T-helper 2 cell (primary cell): ENCODE measurements around the gene INPP5J.
"Not testable (repeated sequence)": the region's sequence is repeated elsewhere in the genome, so short reads cannot be mapped to it uniquely, and the experiment has no call there.

Source experiments
- DNase-seq, 5 experiments: peaks; one replicate each; pipeline versions ENCODE4 v3.0.0 to v3.0.0-alpha.2; 2012 to 2022

The INPP5J gene

GRCh38 chr22:31151872-31152271 lies 29.1 kb downstream of the INPP5J start:
- no peak for DNase-seq

GRCh38 chr22:31153357-31153756 lies 30.6 kb downstream of the INPP5J start:
- no peak for DNase-seq

GRCh38 chr22:31154975-31155374 lies 32.2 kb downstream of the INPP5J start:
- no peak for DNase-seq

- DNase-seq, result no peak
Measured at GRCh38 chr22:31155422-31155821, 32.7 kb downstream of the INPP5J start.

GRCh38 chr22:31160328-31160978 lies 37.7 kb downstream of the INPP5J start:
- peak in 1 of 5 experiments; percentile 17 for DNase-seq

GRCh38 chr22:31161386-31161785 lies 38.6 kb downstream of the INPP5J start:
- DNase-seq, result no peak

- no peak for DNase-seq
Measured at GRCh38 chr22:31162015-31162765, 39.4 kb downstream of the INPP5J start.

- no peak for DNase-seq
Measured at GRCh38 chr22:31170971-31171370, 48.2 kb downstream of the INPP5J start.

- DNase-seq, result not testable (repeated sequence)
Measured at GRCh38 chr22:31171734-31172133, 49.0 kb downstream of the INPP5J start.

- DNase-seq, result no peak
Measured at GRCh38 chr22:31173386-31174145, 50.8 kb downstream of the INPP5J start.

- no peak for DNase-seq
Measured at GRCh38 chr22:31176923-31177322, 54.2 kb downstream of the INPP5J start.

- DNase-seq, result no peak
Measured at GRCh38 chr22:31177420-31178162, 54.8 kb downstream of the INPP5J start.

GRCh38 chr22:31178859-31179258 lies 56.1 kb downstream of the INPP5J start:
- DNase-seq, result no peak

- DNase-seq, result no peak
Measured at GRCh38 chr22:31179345-31179744, 56.6 kb downstream of the INPP5J start.

- DNase-seq, result no peak
Measured at GRCh38 chr22:31184015-31184414, 61.2 kb downstream of the INPP5J start.
